C4-2B (cell line): Measurements from ENCODE around the gene GTF3C4.
A peak's percentile ranks its signal among the peaks of the same experiment; 100 is the strongest.
"Not testable (repeated sequence)": the region's sequence is repeated elsewhere in the genome, so short reads cannot be mapped to it uniquely, and the experiment has no call there.

Source experiments
- H3K27ac ChIP-seq: fragments of 450-650 bp; 2 replicates; pipeline ENCODE4 v1.5.1; 2017
- ZFX ChIP-seq: fragments of 450-650 bp; IDR thresholded peaks from 2 replicates; pipeline ENCODE4 v1.6.1; 2017
- TF ChIP-seq, protein P1 (sequence below): fragments of 450-650 bp; conservative IDR thresholded peaks from 2 replicates; pipeline ENCODE4 v1.5.1; 2017; ENCODE audit warnings: mild to moderate bottlenecking

GTF3C4 gene

DNA sequence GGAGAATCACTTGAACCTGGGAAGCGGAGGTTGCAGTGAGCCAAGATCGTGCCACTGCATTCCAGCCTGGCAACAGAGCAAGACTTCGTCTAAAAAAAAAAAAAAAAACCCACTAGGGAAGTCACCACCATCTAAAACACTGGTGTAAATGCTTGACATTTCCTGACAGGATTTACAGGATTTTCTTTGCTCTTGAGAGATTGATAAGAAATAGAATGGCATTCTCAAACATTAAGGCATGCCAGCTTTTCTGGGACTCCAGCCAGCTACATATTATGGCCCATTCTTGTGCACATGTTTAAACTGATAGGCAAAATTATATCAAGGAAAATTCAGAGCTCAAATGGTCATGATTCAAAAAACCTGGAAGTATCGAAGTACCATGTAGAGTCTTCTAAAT lies 28.7 kb downstream of the GTF3C4 start:
- H3K27ac ChIP-seq: peak overlapping the region; percentile 17; the same call in 1 of the 2 replicates
- no peak for TF ChIP-seq ZFX
- TF ChIP-seq, protein P1, sequence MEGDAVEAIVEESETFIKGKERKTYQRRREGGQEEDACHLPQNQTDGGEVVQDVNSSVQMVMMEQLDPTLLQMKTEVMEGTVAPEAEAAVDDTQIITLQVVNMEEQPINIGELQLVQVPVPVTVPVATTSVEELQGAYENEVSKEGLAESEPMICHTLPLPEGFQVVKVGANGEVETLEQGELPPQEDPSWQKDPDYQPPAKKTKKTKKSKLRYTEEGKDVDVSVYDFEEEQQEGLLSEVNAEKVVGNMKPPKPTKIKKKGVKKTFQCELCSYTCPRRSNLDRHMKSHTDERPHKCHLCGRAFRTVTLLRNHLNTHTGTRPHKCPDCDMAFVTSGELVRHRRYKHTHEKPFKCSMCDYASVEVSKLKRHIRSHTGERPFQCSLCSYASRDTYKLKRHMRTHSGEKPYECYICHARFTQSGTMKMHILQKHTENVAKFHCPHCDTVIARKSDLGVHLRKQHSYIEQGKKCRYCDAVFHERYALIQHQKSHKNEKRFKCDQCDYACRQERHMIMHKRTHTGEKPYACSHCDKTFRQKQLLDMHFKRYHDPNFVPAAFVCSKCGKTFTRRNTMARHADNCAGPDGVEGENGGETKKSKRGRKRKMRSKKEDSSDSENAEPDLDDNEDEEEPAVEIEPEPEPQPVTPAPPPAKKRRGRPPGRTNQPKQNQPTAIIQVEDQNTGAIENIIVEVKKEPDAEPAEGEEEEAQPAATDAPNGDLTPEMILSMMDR: no peak

DNA sequence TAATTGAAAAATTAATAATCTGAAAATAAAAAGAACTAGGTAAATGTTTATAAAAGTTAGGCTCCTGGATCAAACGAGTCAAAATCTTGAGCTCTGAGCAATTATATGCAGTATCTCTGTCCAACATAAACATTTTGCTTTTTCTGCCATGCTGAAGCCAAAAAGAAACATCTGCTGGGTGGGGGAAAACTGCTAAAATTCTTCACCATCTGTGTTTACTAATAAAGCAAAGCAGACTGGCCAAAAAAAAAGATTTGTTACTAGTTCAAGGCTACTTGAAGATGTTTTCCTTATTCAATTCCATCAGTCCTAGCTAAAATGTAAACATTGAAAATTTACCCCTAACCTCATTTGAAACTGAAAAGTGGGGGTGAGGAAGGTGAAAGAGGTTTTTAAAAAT lies 29.7 kb downstream of the GTF3C4 start:
- H3K27ac ChIP-seq: no peak overlapping the region
- TF ChIP-seq, protein P1: no peak
- TF ChIP-seq ZFX: no peak

DNA sequence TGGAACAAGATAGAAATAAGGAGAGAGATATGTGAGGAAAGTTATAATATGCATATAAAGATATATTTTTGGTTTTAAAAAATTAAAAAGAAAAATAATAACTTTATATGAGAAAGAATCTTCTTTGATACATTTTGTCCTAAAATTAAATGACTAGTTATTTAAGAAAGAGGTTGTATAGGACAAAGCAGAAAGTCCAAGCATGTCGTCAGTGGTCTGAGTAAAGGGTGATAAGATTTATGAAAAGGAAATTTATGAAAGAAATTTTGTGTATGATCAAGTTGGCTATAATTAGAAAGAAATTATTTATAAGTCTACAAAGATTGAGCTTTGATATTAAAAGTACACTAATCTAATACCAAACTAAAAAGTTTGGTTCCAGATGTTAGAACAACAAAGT lies 32.0 kb downstream of the GTF3C4 start:
- no peak overlapping the region for H3K27ac ChIP-seq
- no peak for TF ChIP-seq ZFX
- TF ChIP-seq, protein P1: no peak

DNA sequence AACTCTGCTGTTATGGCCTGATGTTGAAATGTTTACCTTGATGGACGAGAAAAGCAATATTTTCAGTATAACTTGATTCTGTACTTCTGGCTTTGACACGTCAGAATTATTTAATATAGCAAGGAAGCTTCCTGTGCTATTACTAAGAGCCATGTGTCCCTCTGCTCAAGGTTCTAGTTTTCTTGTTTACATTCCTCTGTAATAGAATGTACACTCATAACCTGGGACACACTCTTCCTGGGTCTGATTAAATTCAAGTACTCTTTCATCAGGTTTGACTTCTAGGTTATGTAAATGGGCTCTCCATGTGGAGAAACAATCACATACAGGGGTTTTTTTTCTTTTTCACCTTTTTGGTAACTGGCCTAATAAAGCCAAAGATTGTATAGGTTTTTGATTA lies 33.1 kb downstream of the GTF3C4 start:
- TF ChIP-seq ZFX: no peak
- TF ChIP-seq, protein P1: no peak
- H3K27ac ChIP-seq: no peak overlapping the region

DNA sequence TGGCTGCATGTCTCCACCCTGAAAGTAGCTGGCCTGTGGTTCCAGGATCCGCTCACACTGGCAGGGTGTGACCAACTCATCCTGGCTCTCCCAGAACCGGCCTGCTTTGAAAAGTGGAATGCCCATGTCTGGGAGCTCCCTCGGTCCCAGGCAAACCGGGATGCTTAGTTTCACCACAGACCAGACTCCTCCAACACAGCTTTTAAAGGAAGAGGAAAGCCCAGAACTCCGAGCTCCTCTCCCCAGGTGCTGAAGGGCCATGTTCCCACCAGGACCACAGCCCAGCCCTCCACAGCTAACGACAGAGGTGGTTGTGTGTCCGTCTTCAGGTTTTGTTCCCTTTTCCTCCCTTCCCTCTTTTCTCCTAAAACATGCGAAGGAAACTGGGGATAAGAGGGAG lies 38.0 kb downstream of the GTF3C4 start:
- H3K27ac ChIP-seq: no peak overlapping the region
- TF ChIP-seq, protein P1: no peak

DNA sequence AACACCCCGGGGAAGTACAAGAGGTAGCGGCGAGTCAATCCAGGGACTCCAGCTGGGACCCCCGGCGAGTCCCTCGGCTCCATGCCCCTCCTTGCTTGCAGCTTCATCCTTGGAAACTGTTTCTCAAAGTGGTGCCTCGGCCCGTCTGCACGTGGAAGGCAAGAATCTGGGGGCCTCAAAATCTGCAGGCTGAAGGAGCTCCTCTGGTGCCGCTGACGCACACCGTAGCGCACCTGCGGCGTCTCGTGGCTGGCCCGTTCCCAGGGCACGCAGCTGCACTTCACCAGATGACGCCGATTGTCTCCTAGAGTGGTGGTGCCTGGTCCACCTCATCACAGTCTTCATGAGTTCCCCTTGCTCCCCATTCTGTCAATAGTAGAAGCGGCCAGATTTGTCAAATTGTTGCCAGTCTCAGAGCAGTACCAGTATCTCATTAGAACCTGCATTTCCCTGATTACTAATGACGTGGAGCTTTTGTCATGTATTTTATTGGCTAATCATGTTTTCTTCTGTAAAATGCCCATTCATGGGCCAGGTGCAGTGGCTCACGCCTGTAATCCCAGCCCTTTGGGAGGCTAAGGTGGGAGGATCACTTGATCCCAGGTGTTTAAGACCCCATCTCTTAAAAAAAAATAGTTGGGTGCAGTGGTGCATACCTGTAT lies 38.6 kb downstream of the GTF3C4 start:
- no peak overlapping the region for H3K27ac ChIP-seq
- TF ChIP-seq ZFX: no peak
- TF ChIP-seq, protein P1: no peak

DNA sequence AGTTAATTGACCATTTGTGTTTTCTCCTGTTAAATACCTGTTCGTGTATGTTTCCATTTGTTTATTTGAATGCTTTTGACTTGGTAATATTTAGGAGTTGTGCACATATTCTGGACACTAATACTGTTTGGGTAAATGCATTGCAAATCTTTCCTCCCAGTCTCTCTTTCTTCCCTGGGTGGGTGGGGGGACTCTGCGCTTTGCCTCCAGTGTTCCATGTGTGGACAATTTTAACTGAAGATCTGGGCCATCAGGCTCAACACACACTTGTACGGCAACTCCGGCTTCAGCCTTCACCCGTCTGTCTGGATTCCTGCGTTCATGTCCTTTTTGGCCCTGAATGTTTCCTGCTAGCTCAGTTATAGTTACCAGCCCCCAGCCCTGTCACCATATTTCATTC lies 40.1 kb downstream of the GTF3C4 start:
- H3K27ac ChIP-seq: no peak overlapping the region
- TF ChIP-seq, protein P1: no peak
- TF ChIP-seq ZFX: no peak

DNA sequence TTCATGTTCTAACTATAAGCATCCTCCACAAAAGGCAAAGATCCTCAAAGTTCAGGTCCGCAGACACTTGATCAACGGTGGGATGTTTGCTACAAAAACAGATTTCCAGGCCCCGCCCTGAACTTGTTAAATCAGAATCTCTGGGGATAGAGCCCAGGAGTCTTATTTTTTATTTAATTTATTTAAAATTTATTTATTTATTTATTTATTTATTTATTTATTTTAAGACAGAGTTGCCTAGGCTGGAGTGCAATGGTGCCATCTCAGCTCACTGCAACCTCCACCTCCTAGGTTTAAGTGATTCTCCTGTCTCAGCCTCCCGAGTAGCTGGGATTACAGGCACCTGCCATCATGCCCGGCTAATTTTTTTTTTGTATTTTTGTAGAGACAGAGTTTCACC lies 40.9 kb downstream of the GTF3C4 start:
- H3K27ac ChIP-seq: not testable (repeated sequence)
